ENCODE measurements around the gene EFNA2.
A peak's percentile ranks its signal among the peaks of the same experiment; 100 is the strongest.
"Not testable (repeated sequence)": the region's sequence is repeated elsewhere in the genome, so short reads cannot be mapped to it uniquely, and the experiment has no call there.

EFNA2 gene

DNA sequence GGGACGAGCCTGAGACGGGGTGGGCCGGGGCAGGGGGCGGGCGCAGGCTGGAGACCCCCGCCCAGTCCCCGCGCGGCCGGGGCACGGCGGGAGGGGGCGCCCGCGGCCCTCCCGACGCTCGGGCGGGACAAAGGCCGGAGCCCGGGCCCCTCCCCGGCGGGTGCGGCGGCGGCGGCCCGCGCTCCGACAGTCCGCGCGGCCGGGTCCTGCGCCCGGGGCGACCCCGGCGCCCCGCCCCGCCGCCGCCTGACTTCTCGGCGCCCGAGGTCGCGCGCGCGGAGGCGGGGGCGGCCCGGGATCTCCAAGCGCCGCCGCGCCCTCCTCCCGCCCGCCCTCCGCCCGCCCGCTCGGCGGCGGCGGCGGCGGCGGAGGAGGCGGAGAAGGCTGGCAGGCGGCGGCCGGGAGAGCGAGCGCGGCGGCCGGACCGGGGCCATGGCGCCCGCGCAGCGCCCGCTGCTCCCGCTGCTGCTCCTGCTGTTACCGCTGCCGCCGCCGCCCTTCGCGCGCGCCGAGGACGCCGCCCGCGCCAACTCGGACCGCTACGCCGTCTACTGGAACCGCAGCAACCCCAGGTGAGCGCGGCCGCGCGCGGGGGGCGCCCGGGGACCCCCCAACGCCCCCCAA is at the start of gene EFNA2:
Gene EFNA2 (plus strand): TSS at position 137 of the 624 bp plus-strand sequence. CDS start 296 bp downstream, at position 433.
- DNase-seq: no peak

GRCh38 chr19:1236576-1236975 is 49.1 kb upstream of the EFNA2 start:
- DNase-seq: peak; percentile 47 to 80

GRCh38 chr19:1237027-1237659 is 48.5 kb upstream of the EFNA2 start:
- DNase-seq: peak in 1 of 2 experiments; percentile 23

DNA sequence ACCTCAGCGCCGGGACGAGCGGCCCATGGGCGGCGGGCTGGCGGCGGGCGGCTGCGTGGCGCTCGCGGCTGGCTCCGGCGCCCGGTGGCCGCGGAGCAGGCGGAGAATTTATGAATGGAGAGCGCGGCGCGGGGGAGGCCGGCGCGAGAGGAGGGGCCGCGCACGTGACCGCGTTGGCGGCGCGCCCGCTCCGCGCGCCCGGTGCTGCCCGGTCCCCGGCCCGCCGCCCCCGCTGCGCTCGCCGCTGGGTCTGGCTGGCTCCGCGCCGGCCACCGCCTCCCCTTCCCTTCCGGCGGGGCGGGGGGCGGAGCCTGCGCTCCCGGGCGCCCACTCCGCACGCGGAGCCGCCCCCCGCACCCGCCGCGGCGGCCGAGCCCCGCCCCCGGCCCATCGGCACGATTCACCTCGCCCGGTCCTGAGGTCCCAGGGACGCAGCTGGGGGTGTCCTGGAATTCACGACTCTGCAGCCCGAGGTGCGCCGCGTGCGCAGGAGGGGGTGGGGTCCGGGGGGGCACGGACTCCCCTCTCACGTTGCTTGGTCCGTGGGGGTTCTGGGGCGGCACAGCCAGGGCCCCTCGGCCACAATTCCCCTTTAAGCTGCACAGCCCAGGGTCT is 47.8 kb upstream of the EFNA2 start, which contains the start of gene CBARP:
Gene CBARP (minus strand): TSS at position 252 of the 615 bp plus-strand sequence. CDS start 1,905 bp downstream, outside the sequence.
- peak in 1 of 2 experiments; percentile 49 for DNase-seq

GRCh38 chr19:1238369-1239303 is 47.0 kb upstream of the EFNA2 start:
- DNase-seq: no peak

DNA sequence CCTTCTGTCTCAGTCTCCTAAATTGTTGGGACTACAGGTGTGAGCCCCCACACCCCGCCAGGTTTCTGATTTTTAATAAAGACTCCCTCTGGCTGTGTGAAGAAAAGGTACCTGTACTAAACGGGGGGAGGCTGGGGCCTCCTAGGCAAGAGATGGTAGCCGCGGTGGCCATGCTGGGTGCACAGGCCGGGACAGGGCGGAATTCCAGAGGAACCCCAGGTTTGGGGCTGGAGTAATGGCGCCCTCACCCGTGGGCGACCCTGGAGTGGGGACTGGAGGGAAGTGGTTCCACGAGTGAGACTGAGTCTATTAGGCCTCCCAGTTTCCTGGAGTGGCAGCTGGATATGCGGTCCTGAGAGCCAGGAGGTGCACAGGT is 46.3 kb upstream of the EFNA2 start:
- DNase-seq: no peak

GRCh38 chr19:1239796-1240737 is 45.6 kb upstream of the EFNA2 start:
- DNase-seq: peak; percentile 74 to 89

- DNase-seq: no peak
Measured at GRCh38 chr19:1240925-1241324, 44.7 kb upstream of the EFNA2 start.

DNA sequence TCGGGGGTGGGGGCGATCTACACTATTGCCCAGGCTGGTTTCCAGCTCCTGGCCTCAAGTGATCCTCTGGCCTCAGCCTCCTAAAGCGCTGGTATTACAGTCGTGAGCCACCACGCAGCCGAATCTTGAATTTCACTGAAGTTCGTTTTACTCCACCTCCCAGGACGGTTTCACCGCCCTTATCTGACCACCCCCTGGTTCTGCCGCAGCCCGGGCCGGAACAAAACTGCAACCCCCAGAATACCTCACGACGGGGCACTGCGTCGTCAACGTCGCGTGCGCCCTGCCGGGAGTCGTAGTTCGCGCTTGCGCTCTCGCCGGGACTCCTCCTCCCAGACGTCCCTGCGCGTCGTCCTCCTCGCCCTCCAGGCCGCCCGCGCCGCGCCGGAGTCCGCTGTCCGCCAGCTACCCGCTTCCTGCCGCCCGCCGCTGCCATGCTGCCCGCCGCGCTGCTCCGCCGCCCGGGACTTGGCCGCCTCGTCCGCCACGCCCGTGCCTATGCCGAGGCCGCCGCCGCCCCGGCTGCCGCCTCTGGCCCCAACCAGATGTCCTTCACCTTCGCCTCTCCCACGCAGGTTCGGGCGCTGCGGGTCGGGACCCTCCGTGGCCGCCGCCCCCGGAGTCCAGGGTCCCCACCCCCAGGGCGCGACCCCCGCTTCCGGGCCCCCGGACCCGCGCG is 44.1 kb upstream of the EFNA2 start, which contains the start of gene ATP5F1D:
Gene ATP5F1D (plus strand): TSS at position 335 of the 679 bp plus-strand sequence. CDS start 100 bp downstream, at position 435.
- peak; percentile 84 to 95 for DNase-seq

GRCh38 chr19:1243768-1244692 is 41.6 kb upstream of the EFNA2 start:
- peak; percentile 46 to 77 for DNase-seq

GRCh38 chr19:1244693-1245451 is 40.8 kb upstream of the EFNA2 start:
- no peak for DNase-seq

- no peak for DNase-seq
Measured at GRCh38 chr19:1245494-1246264, 40.0 kb upstream of the EFNA2 start.

DNA sequence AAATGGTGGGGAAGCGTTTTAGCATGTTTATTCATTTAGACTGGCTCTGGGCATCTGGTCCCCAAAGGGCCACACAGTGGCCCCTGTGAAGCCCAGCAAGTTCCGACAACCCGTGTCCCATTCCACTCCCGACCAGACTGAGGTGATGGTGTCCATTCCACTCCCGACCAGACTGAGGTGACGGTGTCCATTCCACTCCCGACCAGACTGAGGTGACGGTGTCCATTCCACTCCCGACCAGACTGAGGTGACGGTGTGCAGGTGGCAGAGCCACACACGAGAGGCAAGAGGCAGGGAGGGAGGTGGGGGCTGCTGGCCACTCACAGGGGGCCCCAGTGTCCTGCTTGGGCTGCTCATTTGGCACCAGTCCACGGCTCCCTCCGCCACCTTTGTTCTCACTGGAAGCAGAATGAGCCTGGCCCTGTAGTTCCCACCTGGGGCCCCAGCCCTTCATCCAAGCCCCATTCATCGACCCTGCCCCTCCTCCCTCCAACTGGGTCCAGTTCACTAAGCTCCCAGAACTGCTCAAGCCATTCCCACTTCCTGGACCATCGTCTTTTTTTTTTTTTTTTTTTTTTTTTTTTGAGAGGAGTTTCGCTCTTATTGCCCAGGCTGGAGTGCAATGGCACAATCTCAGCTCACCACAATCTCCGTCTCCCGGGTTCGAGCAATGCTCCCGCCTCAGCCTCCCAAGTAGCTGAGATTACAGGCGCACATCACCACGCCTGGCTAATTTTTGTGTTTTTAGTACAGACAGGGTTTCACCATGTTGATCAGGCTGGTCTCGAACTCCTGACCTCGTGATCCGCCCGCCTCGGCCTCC is 39.2 kb upstream of the EFNA2 start:
- not testable (repeated sequence) for DNase-seq

GRCh38 chr19:1247748-1248138 is 37.9 kb upstream of the EFNA2 start:
- no peak for DNase-seq

DNA sequence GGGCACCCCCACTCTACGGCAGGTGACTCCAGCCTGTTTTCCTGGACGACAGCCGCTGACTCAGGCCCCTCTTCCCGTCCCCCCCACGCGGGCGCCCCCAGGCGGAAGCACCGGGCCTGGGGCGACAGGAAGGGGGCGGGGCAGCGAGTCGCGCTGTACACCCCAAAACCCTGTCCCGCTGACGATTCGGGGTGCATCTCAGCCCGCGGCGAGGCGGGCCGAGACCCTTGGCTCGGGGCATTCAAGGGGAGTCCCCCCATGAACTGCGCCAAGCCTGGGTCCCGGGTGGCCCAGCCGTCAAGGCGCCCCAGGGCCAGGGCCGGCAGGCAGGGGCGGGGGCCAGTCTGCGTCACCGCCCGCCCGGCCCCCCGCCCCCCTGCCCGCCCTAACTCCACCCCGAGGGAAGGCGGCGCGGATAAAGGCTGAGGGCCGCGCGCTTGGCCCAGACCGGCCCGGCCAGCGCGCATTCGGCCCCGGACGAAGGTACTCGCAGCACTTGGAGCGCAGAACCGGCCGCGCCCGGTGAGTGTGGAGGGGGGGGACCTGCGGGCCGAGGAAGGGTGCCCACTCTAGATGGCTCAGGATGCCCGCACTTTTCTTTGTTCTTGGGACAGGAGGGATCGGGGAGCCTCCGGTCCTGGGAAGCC is 37.4 kb upstream of the EFNA2 start, which contains the start of gene MIDN:
Gene MIDN (plus strand): TSS at position 445 of the 647 bp plus-strand sequence. CDS start 1,714 bp downstream, outside the sequence.
- DNase-seq: peak in 1 of 2 experiments; percentile 55

- DNase-seq: peak in 1 of 2 experiments; percentile 73
Measured at GRCh38 chr19:1248786-1249297, 36.8 kb upstream of the EFNA2 start.
